HCT116 (cell line): Measurements from ENCODE around the gene CBX1. TPM values are rescaled to one million over a fixed set of nuclear protein-coding genes. Genes with fewer than 3 reads are reported as not detected.

Experiments used
- ATAC-seq: fragments of 200-7000 bp; cut with Tn5 transposase; 2 replicates; pipeline ENCODE4 v1.9.1; 2020; ENCODE audit warnings: mild to moderate bottlenecking, moderate library complexity
- BruUV-seq: library from RNA; stranded (reverse); fragments of 400-500 nt; replicated peaks from 2 replicates; lab custom pipeline; 2021; lab: Mats Ljungman, UMichigan
- CTCF ChIA-PET: fragments of 300-600 bp; sonication (Branson Sonifier 250); formaldehyde crosslinking; loops from one replicate; lab custom pipeline; 2021; ENCODE audit warnings: antibody characterized with exemption; lab: Charles Lee
- POLR2A ChIA-PET: fragments of 300-600, 350-600 bp; sonication (Branson Sonifier 250); formaldehyde crosslinking; loops from one replicate; lab custom pipeline; 2021; ENCODE audit warnings: antibody characterized with exemption; lab: Charles Lee
- RAD21 ChIA-PET, 2 experiments: fragments of 300-600 bp; sonication (Branson Sonifier 250); formaldehyde crosslinking; loops; one replicate each; lab custom pipeline; 2023; ENCODE audit warnings: low total read pairs in 2 of 2; ENCODE audit not compliant: uncharacterized antibody in 2 of 2, unreplicated experiment in 2 of 2, low non-redundant PET in 1 of 2; lab: Charles Lee
- DNase-seq: peaks from one replicate; pipeline ENCODE4 v3.0.0-alpha.2; 2010; ENCODE audit warnings: low read depth, low spot score
- H2AFZ ChIP-seq: fragments of 200-600 bp; shearing (Covaris generic), sonication (generic); 2 replicates; pipeline ENCODE4 v1.6.1; 2017; ENCODE audit warnings: low read depth, mixed run types, mixed read lengths, antibody characterized with exemption, low read length; ENCODE audit not compliant: poor library complexity, severe bottlenecking
- H3K27ac ChIP-seq: 2 replicates; pipeline ENCODE4 v1.5.1; 2012; ENCODE audit warnings: low read depth, low read length
- H3K27me3 ChIP-seq: fragments of 200-600 bp; sonication (generic); 2 replicates; pipeline ENCODE4 v1.6.1; 2016; ENCODE audit warnings: mixed run types, low read length, mixed read lengths; ENCODE audit not compliant: insufficient read depth
- H3K36me3 ChIP-seq, 2 experiments: fragments of 200-500 bp in 1 of 2; fragments of 200-600 bp in 1 of 2; sonication (Bioruptor generic) in 1 of 2; sonication (generic) in 1 of 2; 2 replicates each; pipeline versions ENCODE4 v1.5.1 to v1.6.1; 2014 to 2016; ENCODE audit warnings: low read length in 2 of 2, inconsistent platforms in 1 of 2, mixed read lengths in 1 of 2, mixed run types in 1 of 2; ENCODE audit not compliant: insufficient read depth in 2 of 2, control insufficient read depth in 1 of 2
- H3K4me1 ChIP-seq, 2 experiments: fragments of 200-600 bp in 1 of 2; sonication (generic) in 1 of 2; 2 replicates each; pipeline versions ENCODE4 v1.5.1 to v1.6.1; 2012 to 2017; ENCODE audit warnings: low read length in 2 of 2, inconsistent platforms in 1 of 2, mild to moderate bottlenecking in 1 of 2, mixed read lengths in 1 of 2, mixed run types in 1 of 2, moderate library complexity in 1 of 2; ENCODE audit not compliant: insufficient read depth in 2 of 2, control insufficient read depth in 1 of 2
- H3K4me2 ChIP-seq: fragments of 200-600 bp; sonication (generic); 2 replicates; pipeline ENCODE4 v1.6.1; 2017; ENCODE audit warnings: mixed run types, low read length, mixed read lengths
- H3K4me3 ChIP-seq, 2 experiments: fragments of 200-600 bp in 1 of 2; sonication (generic) in 1 of 2; replicated peaks in 1 of 2; 2 replicates each; pipeline ENCODE4 v1.5.1; 2011 to 2016; ENCODE audit warnings: low read length in 2 of 2, control low read depth in 1 of 2, low read depth in 1 of 2, mild to moderate bottlenecking in 1 of 2, mixed read lengths in 1 of 2, mixed run types in 1 of 2
- H3K79me2 ChIP-seq: fragments of 200-600 bp; sonication (generic); 2 replicates; pipeline ENCODE4 v1.6.1; 2017; ENCODE audit warnings: mild to moderate bottlenecking, mixed run types, low read length, moderate library complexity, mixed read lengths; ENCODE audit not compliant: insufficient read depth
- H3K9ac ChIP-seq: fragments of 200-600 bp; sonication (generic); 2 replicates; pipeline ENCODE4 v1.6.1; 2016; ENCODE audit warnings: low read length, mixed read lengths
- H3K9me2 ChIP-seq: fragments of 200-600 bp; sonication (generic), shearing (Covaris generic); 2 replicates; pipeline ENCODE4 v1.6.1; 2017; ENCODE audit warnings: mixed run types, mild to moderate bottlenecking, moderate library complexity; ENCODE audit not compliant: insufficient read depth
- H3K9me3 ChIP-seq, 2 experiments: fragments of 200-500 bp in 1 of 2; fragments of 200-600 bp in 1 of 2; sonication (Bioruptor generic) in 1 of 2; sonication (generic) in 1 of 2; 2 replicates each; pipeline ENCODE4 v1.6.1; 2014 to 2017; ENCODE audit warnings: low read length in 2 of 2, mixed read lengths in 2 of 2, inconsistent platforms in 1 of 2, low read depth in 1 of 2, mild to moderate bottlenecking in 1 of 2, mixed run types in 1 of 2, moderate library complexity in 1 of 2; ENCODE audit not compliant: control insufficient read depth in 1 of 2, insufficient read depth in 1 of 2
- H4K20me1 ChIP-seq: fragments of 200-600 bp; sonication (generic), shearing (Covaris generic); 2 replicates; pipeline ENCODE4 v1.6.1; 2017; ENCODE audit warnings: mixed run types, mild to moderate bottlenecking, moderate library complexity; ENCODE audit not compliant: insufficient read depth
- CBX3 ChIP-seq: IDR thresholded peaks from 2 replicates; pipeline ENCODE4 v1.6.1; 2012; ENCODE audit warnings: low read depth
- CEBPB ChIP-seq: IDR thresholded peaks from 2 replicates; pipeline ENCODE4 v1.6.1; 2012; ENCODE audit warnings: low read depth
- CTCF ChIP-seq, 3 experiments: fragments of 200-600 bp in 1 of 3; sonication (generic) in 1 of 3; IDR thresholded peaks in 2 of 3; conservative IDR thresholded peaks in 1 of 3; 2 replicates each; pipeline ENCODE4 v1.5.1; 2012 to 2017; ENCODE audit warnings: low read depth in 2 of 3, low read length in 2 of 3, antibody characterized with exemption in 1 of 3, borderline replicate concordance in 1 of 3, control low read depth in 1 of 3, mild to moderate bottlenecking in 1 of 3, mixed read lengths in 1 of 3, mixed run types in 1 of 3, moderate library complexity in 1 of 3; ENCODE audit not compliant: insufficient read depth in 1 of 3
- EGR1 ChIP-seq: IDR thresholded peaks from 2 replicates; pipeline ENCODE4 v1.6.1; 2012; ENCODE audit warnings: low read depth
- EZH2phosphoT487 ChIP-seq: fragments of 200-600 bp; IDR thresholded peaks from 2 replicates; pipeline ENCODE4 v1.6.1; 2018; ENCODE audit warnings: antibody characterized with exemption, borderline replicate concordance
- JUND ChIP-seq: IDR thresholded peaks from 2 replicates; pipeline ENCODE4 v1.6.1; 2012
- MAX ChIP-seq: IDR thresholded peaks from 2 replicates; pipeline ENCODE4 v1.6.1; 2012
- POLR2AphosphoS5 ChIP-seq: IDR thresholded peaks from 2 replicates; pipeline ENCODE4 v1.6.1; 2011; ENCODE audit warnings: mild to moderate bottlenecking, low read depth, low read length, moderate library complexity
- RAD21 ChIP-seq: IDR thresholded peaks from 2 replicates; pipeline ENCODE4 v1.6.1; 2012; ENCODE audit warnings: low read depth, mild to moderate bottlenecking
- REST ChIP-seq: IDR thresholded peaks from 2 replicates; pipeline ENCODE4 v1.6.1; 2012; ENCODE audit warnings: low read depth
- SP1 ChIP-seq: IDR thresholded peaks from 2 replicates; pipeline ENCODE4 v1.6.1; 2012; ENCODE audit warnings: low read depth
- TCF7L2 ChIP-seq: IDR thresholded peaks from 2 replicates; pipeline ENCODE4 v1.7.0; 2011; ENCODE audit warnings: borderline replicate concordance, inconsistent platforms; ENCODE audit not compliant: insufficient read depth, insufficient read length; ENCODE audit errors: extremely low read depth
- ZFX ChIP-seq: fragments of 450-650 bp; IDR thresholded peaks from 2 replicates; pipeline ENCODE4 v1.6.1; 2017
- ZNF274 ChIP-seq: fragments of 200-500 bp; sonication (Bioruptor generic); IDR thresholded peaks from 2 replicates; pipeline ENCODE4 v1.6.1; 2014; ENCODE audit warnings: mild to moderate bottlenecking, low read depth, low read length, inconsistent platforms
- intact Hi-C: fragments of 100-400 bp; cut with micrococcal nuclease; formaldehyde crosslinking; loops from 2 replicates; pipeline ENCODE4 v1.10.0; 2022
- total RNA-seq: library from RNA; stranded (reverse); gene quantifications from one replicate; pipeline ENCODE4 v1.2.1, GENCODE V29; 2021; ENCODE audit not compliant: unreplicated experiment

CBX1 gene
- total RNA-seq, 1 experiment from 2014 or later: 136 TPM

GRCh38 chr17:48148854-48149786, 47.8 kb upstream of the CBX1 start:
- Histone ChIP-seq H3K4me1 (peaks cover 3 to 5% of the 10 kb centered on the region in 2 experiments; a peak in 3 of 4 replicates), H3K27me3 (peaks cover 25% of the 10 kb centered on the region; the same call in 1 of the 2 replicates), H4K20me1 (no peaks in the 10 kb centered on the region), H3K36me3 (no peaks in the 10 kb centered on the region), H3K9me2 (no peaks in the 10 kb centered on the region), H3K4me3 (no peak overlapping the region), H3K9ac (no peak overlapping the region), H3K4me2 (no peak overlapping the region), H3K27ac (no peak overlapping the region), H2AFZ (no peak overlapping the region), H3K9me3 (no peaks in the 10 kb centered on the region)
- intact Hi-C loops: no loop called here
- BruUV-seq: no TSS peak
- DNase-seq: no peak
- RAD21 ChIA-PET: no interaction called here
- CTCF ChIA-PET: interaction anchor here (1.3 to 1.7 kb wide), 5 partner anchors 14 to 464 kb away, joined by 3 to 6 read pairs (median 3); no protein-coding TSS in a partner anchor
- no peak for ATAC-seq
- POLR2A ChIA-PET: no interaction called here
- TF ChIP-seq JUND: no peak
- no peak for TF ChIP-seq EZH2phosphoT487
- no peak for TF ChIP-seq TCF7L2
- no peak for TF ChIP-seq SP1
- TF ChIP-seq MAX: no peak
- no peak for TF ChIP-seq POLR2AphosphoS5
- no peak for TF ChIP-seq CBX3
- no peak for TF ChIP-seq RAD21
- TF ChIP-seq ZNF274: no peak
- TF ChIP-seq EGR1: no peak
- no peak for TF ChIP-seq ZFX
- no peak for TF ChIP-seq CEBPB
- TF ChIP-seq REST: no peak
- TF ChIP-seq CTCF (IDR thresholded peaks at IDR 0.05 in 2 of 3, conservative IDR thresholded peaks at IDR 0.05 in 1 of 3; ENCODE audit: borderline replicate concordance in 1 of 3, insufficient read depth in 1 of 3, low read depth in 2 of 3, low read length in 2 of 3): no peak
- TF ChIP-seq, all 23 proteins: peak for 0
- H3K79me2 ChIP-seq: no peaks in the 10 kb centered on the region
